ENCODE data around the gene XCL2.

The XCL2 gene

GRCh38 chr1:168567568-168567967 is 23.8 kb upstream of the XCL2 start:
- no peak overlapping the region for H3K27ac ChIP-seq
- TF ChIP-seq ZFX (IDR thresholded peaks at IDR 0.05; ENCODE audit: borderline replicate concordance) (no peak), CTCF (IDR thresholded peaks at IDR 0.05) (no peak)

- H3K27ac ChIP-seq, result no peak overlapping the region
- TF ChIP-seq ZFX (IDR thresholded peaks at IDR 0.05; ENCODE audit: borderline replicate concordance) (no peak), CTCF (IDR thresholded peaks at IDR 0.05) (no peak)
Measured at GRCh38 chr1:168567007-168567406, 23.2 kb upstream of the XCL2 start.

- H3K27ac ChIP-seq, result no peak overlapping the region
- TF ChIP-seq CTCF (IDR thresholded peaks at IDR 0.05), result no peak
Measured at GRCh38 chr1:168565825-168566224, 22.0 kb upstream of the XCL2 start.

GRCh38 chr1:168561989-168562388 is 18.2 kb upstream of the XCL2 start:
- no peak overlapping the region for H3K27ac ChIP-seq
- no peak for TF ChIP-seq CTCF (IDR thresholded peaks at IDR 0.05)
- no peak for TF ChIP-seq ZFX (IDR thresholded peaks at IDR 0.05; ENCODE audit: borderline replicate concordance)

GRCh38 chr1:168560370-168560769 is 16.6 kb upstream of the XCL2 start:
- TF ChIP-seq ZFX (IDR thresholded peaks at IDR 0.05; ENCODE audit: borderline replicate concordance) (no peak), CTCF (IDR thresholded peaks at IDR 0.05) (no peak)
- H3K27ac ChIP-seq, result no peak overlapping the region

- no peak overlapping the region for H3K27ac ChIP-seq
- TF ChIP-seq ZFX (IDR thresholded peaks at IDR 0.05; ENCODE audit: borderline replicate concordance), result no peak
- no peak for TF ChIP-seq CTCF (IDR thresholded peaks at IDR 0.05)
Measured at GRCh38 chr1:168556647-168557046, 12.8 kb upstream of the XCL2 start.

GRCh38 chr1:168555508-168556046 is 11.8 kb upstream of the XCL2 start:
- H3K27ac ChIP-seq, result no peak overlapping the region
- no peak for TF ChIP-seq ZFX (IDR thresholded peaks at IDR 0.05; ENCODE audit: borderline replicate concordance)
- no peak for TF ChIP-seq CTCF (IDR thresholded peaks at IDR 0.05)

Measured in 22Rv1 (cell line).